ENCODE measurements around the gene MPND. TPM values are rescaled to one million over a fixed set of nuclear protein-coding genes. Genes with fewer than 3 reads are reported as not detected.

MPND gene
- total RNA-seq, 4 donors from 2014 or later = 2.7 to 3.1 (median 3.0) TPM

- H3K27ac ChIP-seq = no peak overlapping the region
- TF ChIP-seq CTCF (IDR thresholded peaks at IDR 0.05 in 4 of 5, conservative IDR thresholded peaks at IDR 0.05 in 1 of 5) (no peak), POLR2A (IDR thresholded peaks at IDR 0.05) (no peak)
- H3K36me3 ChIP-seq = peaks cover 0 to 42% of the 10 kb centered on the region in 2 donors
- no peaks in the 10 kb centered on the region for H3K27me3 ChIP-seq
- no peak for ATAC-seq
- intact Hi-C loops (cut with DNase I; ENCODE audit: low total_unique reads) (no loop called here), in situ Hi-C loops (cut with MboI; ENCODE audit: low sequenced_read_pairs in 4 of 4) (loop anchor here in 1 of 4 donors (10.0 kb wide), 1 partner anchor 94 kb away; no protein-coding TSS in a partner anchor)
- no peaks in the 10 kb centered on the region for H3K9me3 ChIP-seq
- no peak for DNase-seq
- H3K4me3 ChIP-seq = no peak overlapping the region
- H3K4me1 ChIP-seq = no peaks in the 10 kb centered on the region
These were observed 15.6 kb downstream of the MPND start for GRCh38 chr19:4358709-4359626.

GRCh38 chr19:4359627-4360000 lies 16.3 kb downstream of the MPND start:
- intact Hi-C loops (cut with DNase I; ENCODE audit: low total_unique reads) = no loop called here

GRCh38 chr19:4360081-4360569 lies 16.8 kb downstream of the MPND start:
- DNase-seq = no peak
- in situ Hi-C loops (cut with MboI; ENCODE audit: low sequenced_read_pairs in 4 of 4) (no loop called here), intact Hi-C loops (cut with DNase I; ENCODE audit: low total_unique reads) (no loop called here)
- Histone ChIP-seq H3K4me3 (no peak overlapping the region), H3K4me1 (no peaks in the 10 kb centered on the region), H3K36me3 (peaks cover 0 to 51% of the 10 kb centered on the region in 2 donors), H3K9me3 (no peaks in the 10 kb centered on the region), H3K27me3 (no peaks in the 10 kb centered on the region), H3K27ac (no peak overlapping the region)
- TF ChIP-seq POLR2A (IDR thresholded peaks at IDR 0.05) = no peak
- TF ChIP-seq CTCF (IDR thresholded peaks at IDR 0.05 in 4 of 5, conservative IDR thresholded peaks at IDR 0.05 in 1 of 5) = no peak
- no peak for ATAC-seq

More at GRCh38 chr19:4359627-4360000, 16.3 kb downstream of the MPND start:
- DNase-seq = no peak
- in situ Hi-C loops (cut with MboI; ENCODE audit: low sequenced_read_pairs in 4 of 4) = loop anchor here in 1 of 4 donors (10.0 kb wide), 1 partner anchor 95 kb away; no protein-coding TSS in a partner anchor
- Histone ChIP-seq H3K27ac (no peak overlapping the region), H3K36me3 (peaks cover 0 to 48% of the 10 kb centered on the region in 2 donors), H3K27me3 (no peaks in the 10 kb centered on the region), H3K4me1 (no peaks in the 10 kb centered on the region), H3K4me3 (no peak overlapping the region), H3K9me3 (no peaks in the 10 kb centered on the region)
- ATAC-seq = no peak
- TF ChIP-seq CTCF (IDR thresholded peaks at IDR 0.05 in 4 of 5, conservative IDR thresholded peaks at IDR 0.05 in 1 of 5) = no peak
- no peak for TF ChIP-seq POLR2A (IDR thresholded peaks at IDR 0.05)

GRCh38 chr19:4360641-4361151 lies 17.3 kb downstream of the MPND start:
- no peak overlapping the region for H3K27ac ChIP-seq
- H3K4me1 ChIP-seq = no peaks in the 10 kb centered on the region
- in situ Hi-C loops (cut with MboI; ENCODE audit: low sequenced_read_pairs in 4 of 4) = no loop called here
- DNase-seq = no peak
- H3K4me3 ChIP-seq = no peak overlapping the region
- H3K36me3 ChIP-seq = peaks cover 0 to 56% of the 10 kb centered on the region in 2 donors
- TF ChIP-seq CTCF (IDR thresholded peaks at IDR 0.05 in 4 of 5, conservative IDR thresholded peaks at IDR 0.05 in 1 of 5) (no peak), POLR2A (IDR thresholded peaks at IDR 0.05) (no peak)
- H3K9me3 ChIP-seq = no peaks in the 10 kb centered on the region
- no peaks in the 10 kb centered on the region for H3K27me3 ChIP-seq
- ATAC-seq = no peak
- intact Hi-C loops (cut with DNase I; ENCODE audit: low total_unique reads) = no loop called here
